Heart left ventricle (tissue), 16 donors: ENCODE results near the gene FAM163A. TPM values are rescaled to one million over a fixed set of nuclear protein-coding genes. Genes with fewer than 3 reads are reported as not detected.

Source experiments
- ATAC-seq, 4 donors: fragments of 200-7000 bp; cut with Tn5 transposase; one replicate each; pipeline ENCODE4 v1.9.1; 2020 to 2022; ENCODE audit warnings: moderate library complexity in 4 of 4, mild to moderate bottlenecking in 3 of 4, moderate number of reproducible peaks in 1 of 4
- DNase-seq, 5 donors: peaks; one replicate each; pipeline ENCODE4 v3.0.0-alpha.2; 2020
- H3K27ac ChIP-seq, 12 donors: fragments of 200-600 bp; sonication (generic) in 4 of 12; one replicate each; pipeline versions ENCODE4 v1.5.0 to v1.8.0; 2016 to 2022; ENCODE audit warnings: mild to moderate bottlenecking in 2 of 12
- H3K27me3 ChIP-seq, 9 donors: fragments of 200-600 bp; sonication (generic) in 2 of 9; one replicate each; pipeline versions ENCODE4 v1.5.1 to v1.8.0; 2016 to 2022; ENCODE audit warnings: mild to moderate bottlenecking in 3 of 9
- H3K36me3 ChIP-seq, 9 donors: fragments of 200-600 bp; sonication (generic) in 2 of 9; one replicate each; pipeline versions ENCODE4 v1.5.0 to v1.8.0; 2018 to 2022; ENCODE audit warnings: mild to moderate bottlenecking in 2 of 9
- H3K4me1 ChIP-seq, 12 donors: fragments of 200-600 bp; sonication (generic) in 4 of 12; one replicate each; pipeline versions ENCODE4 v1.5.0 to v1.8.0; 2016 to 2022; ENCODE audit warnings: mild to moderate bottlenecking in 3 of 12
- H3K4me3 ChIP-seq, 12 donors: fragments of 200-600 bp; sonication (generic) in 4 of 12; one replicate each; pipeline versions ENCODE4 v1.5.0 to v1.8.0; 2017 to 2022; ENCODE audit warnings: mild to moderate bottlenecking in 9 of 12, moderate library complexity in 4 of 12
- H3K9me3 ChIP-seq, 12 donors: fragments of 200-600 bp; sonication (generic) in 4 of 12; one replicate each; pipeline versions ENCODE4 v1.5.0 to v1.8.0; 2016 to 2022; ENCODE audit warnings: mild to moderate bottlenecking in 1 of 12
- CTCF ChIP-seq, 12 donors: fragments of 200-600 bp; sonication (generic) in 4 of 12; IDR thresholded peaks; one replicate each; pipeline versions ENCODE4 v1.5.0 to v1.8.0; 2018 to 2022; ENCODE audit warnings: antibody characterized with exemption in 12 of 12, mild to moderate bottlenecking in 5 of 12
- POLR2A ChIP-seq, 2 donors: fragments of 450-650 bp; IDR thresholded peaks; one replicate each; pipeline ENCODE4 v1.6.1; 2017; ENCODE audit warnings: antibody characterized with exemption in 2 of 2, mild to moderate bottlenecking in 2 of 2, moderate library complexity in 2 of 2
- WGBS, 4 donors: extraction: QIAGEN DNeasy Blood & Tissue Kit in 2 of 4; methylation state at CpG; one replicate each; pipeline versions ENCODE4 v1.1.5 to v1.1.7; 2013 to 2018; 5-methylcytosine and 5-hydroxymethylcytosine counted together
- intact Hi-C, 10 donors: fragments of 100-400 bp; cut with DNase I; formaldehyde crosslinking; loops; one replicate each; pipeline versions ENCODE4 v1.11.1 to v1.14.2; 2022
- polyA plus RNA-seq, 2 donors: library from polyadenylated mRNA; stranded (reverse); fragments of 200-250 nt; gene quantifications; one replicate each; pipeline ENCODE4 v1.2.3, GENCODE V29; 2013
- total RNA-seq, 9 donors: library from RNA; depleted of rRNA in 2 of 9; stranded (reverse); fragments of >200 nt in 2 of 9; fragmentation: NEBNext Ultra II Directional in 3 of 9; extraction: Animal tissue kit (Norgen Biotek cat#: 25700) in 3 of 9; gene quantifications; one replicate each; pipeline versions ENCODE4 v1.1.0 to v1.2.4, GENCODE V29; 2016 to 2023
- donor health status: ischemic (EF 13 %, LVEDD 7.1; RV severe dilation, severe dysfunction).
- donor health status: healthy with polysubstance abuse.
- donor health status: DM: no; HTN: yes; CAD: no.
- donor health status: DM: no; HTN: no; CAD: no.
- donor health status: ischemic (EF 25% LVEDD 6.9; RV normal size, moderate dysfunction).
- donor health status: ischemic (EF 25% LVEDD 5.7; RV mildly dilated, moderate dysfunction).
- donor health status: healthy.
- donor health status: DM: yes; HTN: yes; CAD: no.
- donor health status: ischemic (EF 35%, LVEDD 5.7; RV mildly dilated, moderate dysfunction).
- donor health status: nonischemic (EF 11% LVEDD 7.7; RV severe dilation, severe dysfunction).
- donor health status: DM: yes; HTN: yes; CAD: no.
- donor health status: PGD.
- donor health status: ischemic (EF 29% LVEDD 5.4; RV normal size, mild dysfunction).
- donor health status: nonischemic (EF 23%, LVEDD 6.1; RV moderate dilation, normal function).

Gene FAM163A
- total and polyA plus RNA-seq, 11 donors: 0.04 to 0.28 (median 0.16) TPM; not detected in 1

DNA sequence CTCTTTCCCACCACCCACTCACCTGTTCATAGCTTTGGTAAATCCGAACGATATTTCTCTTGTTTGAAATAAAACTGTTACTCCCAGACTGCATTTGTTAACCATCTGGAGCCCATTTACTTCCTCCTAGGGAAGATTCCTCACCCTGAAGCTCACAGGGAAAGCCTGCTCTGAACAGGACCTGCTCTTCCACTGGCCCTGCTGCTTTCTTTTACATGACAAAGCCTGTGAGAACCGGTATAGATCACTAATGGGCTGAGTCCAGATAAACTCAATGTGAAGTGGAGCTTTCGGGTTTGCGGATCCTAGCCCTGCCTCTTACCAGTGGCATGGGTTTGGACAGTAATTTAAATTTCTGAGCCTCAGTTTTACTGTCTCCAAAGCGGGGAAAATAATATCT lies 45.2 kb downstream of the FAM163A start:
- WGBS, 4 donors: 79 to 83% (median 81%) methylated on average over 6 of the region's 6 CpGs
- no peak for ATAC-seq
- peaks cover 0 to 8% (median 0%) of the 10 kb centered on the region in 12 donors for H3K4me1 ChIP-seq
- H3K36me3 ChIP-seq: no peaks in the 10 kb centered on the region
- H3K4me3 ChIP-seq: no peak overlapping the region
- DNase-seq: no peak
- intact Hi-C loops: no loop called here
- no peaks in the 10 kb centered on the region for H3K9me3 ChIP-seq
- peaks cover 0 to 5% (median 0%) of the 10 kb centered on the region in 9 donors for H3K27me3 ChIP-seq
- TF ChIP-seq CTCF (IDR thresholded peaks at IDR 0.05) (no peak), POLR2A (IDR thresholded peaks at IDR 0.05) (no peak)
- H3K27ac ChIP-seq: no peak overlapping the region

GRCh38 chr1:179793281-179793680 lies 50.2 kb downstream of the FAM163A start:
- no peak for ATAC-seq
- no peak overlapping the region for H3K27ac ChIP-seq
- no peaks in the 10 kb centered on the region for H3K9me3 ChIP-seq
- intact Hi-C loops: no loop called here
- DNase-seq: no peak
- whole genome bisulfite sequencing, 4 donors: 95 to 100% (median 96%) methylated on average over 4 of the region's 4 CpGs
- peaks cover 0 to 14% (median 4%) of the 10 kb centered on the region in 12 donors for H3K4me1 ChIP-seq
- peaks cover 0 to 5% (median 0%) of the 10 kb centered on the region in 9 donors for H3K27me3 ChIP-seq
- TF ChIP-seq POLR2A (IDR thresholded peaks at IDR 0.05) (no peak), CTCF (IDR thresholded peaks at IDR 0.05) (no peak)
- no peak overlapping the region for H3K4me3 ChIP-seq
- no peaks in the 10 kb centered on the region for H3K36me3 ChIP-seq

- TF ChIP-seq CTCF (IDR thresholded peaks at IDR 0.05): no peak
- TF ChIP-seq POLR2A (IDR thresholded peaks at IDR 0.05): no peak
- Histone ChIP-seq H3K4me1 (peaks cover 0 to 15% (median 5%) of the 10 kb centered on the region in 12 donors), H3K36me3 (no peaks in the 10 kb centered on the region), H3K9me3 (no peaks in the 10 kb centered on the region), H3K27me3 (peaks cover 0 to 3% (median 0%) of the 10 kb centered on the region in 9 donors), H3K27ac (no peak overlapping the region), H3K4me3 (no peak overlapping the region)
- WGBS, 4 donors: 88 to 93% (median 90%) methylated on average over 1 of the region's 1 CpG
- DNase-seq (no peak), ATAC-seq (peak in 1 of 4 donors; percentile 7)
- intact Hi-C loops: no loop called here
Observed at GRCh38 chr1:179794146-179794545, 51.1 kb downstream of the FAM163A start.

GRCh38 chr1:179794669-179795068 lies 51.6 kb downstream of the FAM163A start:
- H3K27ac ChIP-seq: no peak overlapping the region
- no peak for TF ChIP-seq POLR2A (IDR thresholded peaks at IDR 0.05)
- TF ChIP-seq CTCF (IDR thresholded peaks at IDR 0.05): no peak
- H3K4me3 ChIP-seq: no peak overlapping the region
- H3K9me3 ChIP-seq: no peaks in the 10 kb centered on the region
- 14 to 26% (median 20%) methylated on average over 4 of the region's 4 CpGs for WGBS, 4 donors
- H3K36me3 ChIP-seq: no peaks in the 10 kb centered on the region
- peaks cover 0 to 19% (median 6%) of the 10 kb centered on the region in 12 donors for H3K4me1 ChIP-seq
- intact Hi-C loops: no loop called here
- no peak for DNase-seq
- ATAC-seq: peak in 3 of 4 donors; percentile 41 to 72 (median 64)
- H3K27me3 ChIP-seq: no peaks in the 10 kb centered on the region
